GM12878 (cell line): ENCODE data around the gene LTK. TPM values are rescaled to one million over a fixed set of nuclear protein-coding genes. Genes with fewer than 3 reads are reported as not detected.

Source experiments
- ATAC-seq: fragments of 200-7000 bp; cut with Tn5 transposase; 3 replicates; pipeline ENCODE4 v1.9.1; 2020; ENCODE audit warnings: mild to moderate bottlenecking, moderate library complexity
- BruUV-seq: library from RNA; stranded (reverse); fragments of 400-500 nt; replicated peaks from 2 replicates; lab custom pipeline; 2021; lab: Mats Ljungman, UMichigan
- CTCF ChIA-PET: fragments of 300-600 bp; sonication (Branson Sonifier 250); formaldehyde crosslinking; extraction: SDS; loops from one replicate; lab custom pipeline; 2021; ENCODE audit warnings: inconsistent platforms; lab: Yijun Ruan, JAX
- POLR2A ChIA-PET: fragments of 350-600 bp; formaldehyde crosslinking; extraction: SDS; loops from one replicate; lab custom pipeline; 2021; ENCODE audit warnings: inconsistent platforms; lab: Charles Lee
- RAD21 ChIA-PET: fragments of 300-600 bp; sonication (Branson Sonifier 250); formaldehyde crosslinking; loops from one replicate; lab custom pipeline; 2023; ENCODE audit warnings: antibody characterized with exemption; ENCODE audit not compliant: unreplicated experiment; lab: Charles Lee
- SMC1A ChIA-PET: fragments of 300-600 bp; sonication (Branson Sonifier 250); formaldehyde crosslinking; loops from one replicate; lab custom pipeline; 2023; ENCODE audit not compliant: unreplicated experiment, uncharacterized antibody; lab: Charles Lee
- DNase-seq: peaks from one replicate; pipeline ENCODE4 v3.0.0-alpha.2; 2011; ENCODE audit warnings: low read depth, low spot score
- FAIRE-seq: peaks from 3 replicates; lab custom pipeline; 2011; peaks lifted over from hg19 to GRCh38; lab: Jason Lieb, UNC
- H2AFZ ChIP-seq: 2 replicates; pipeline ENCODE4 v1.6.0; 2011; ENCODE audit warnings: low read depth, low read length, control low read depth; ENCODE audit not compliant: control insufficient read depth
- H3K27ac ChIP-seq: 2 replicates; pipeline ENCODE4 v1.5.1; 2011; ENCODE audit warnings: control low read depth; ENCODE audit not compliant: control insufficient read depth, insufficient read depth
- H3K27me3 ChIP-seq, 2 experiments: replicated peaks in 1 of 2; 2 replicates each; pipeline versions ENCODE4 v1.6.0 to v1.6.1; 2011; ENCODE audit warnings: low read length in 1 of 2; ENCODE audit not compliant: control insufficient read depth in 2 of 2, insufficient read depth in 2 of 2
- H3K36me3 ChIP-seq, 2 experiments: 2 replicates each; pipeline ENCODE4 v1.5.1; 2011; ENCODE audit warnings: low read length in 1 of 2; ENCODE audit not compliant: control insufficient read depth in 2 of 2, insufficient read depth in 2 of 2
- H3K4me1 ChIP-seq: 2 replicates; pipeline ENCODE4 v1.6.1; 2011; ENCODE audit warnings: mild to moderate bottlenecking, low read length, moderate library complexity, mixed read lengths; ENCODE audit not compliant: control insufficient read depth, insufficient read depth
- H3K4me2 ChIP-seq: 2 replicates; pipeline ENCODE4 v1.6.0; 2011; ENCODE audit warnings: control low read depth; ENCODE audit not compliant: control insufficient read depth, insufficient read depth
- H3K4me3 ChIP-seq: fragments of 200-600 bp; sonication (generic); 2 replicates; pipeline ENCODE4 v1.5.1; 2016
- H3K79me2 ChIP-seq: 2 replicates; pipeline ENCODE4 v1.6.0; 2011; ENCODE audit warnings: low read length; ENCODE audit not compliant: control insufficient read depth, insufficient read depth
- H3K9ac ChIP-seq: 2 replicates; pipeline ENCODE4 v1.8.0; 2011; ENCODE audit warnings: low read length, control low read depth, mixed read lengths; ENCODE audit not compliant: control insufficient read depth, insufficient read depth
- H3K9me3 ChIP-seq: replicated peaks from 3 replicates; pipeline ENCODE4 v1.5.1; 2011; ENCODE audit warnings: mild to moderate bottlenecking, low read length; ENCODE audit not compliant: control insufficient read depth, insufficient read depth
- H4K20me1 ChIP-seq: 2 replicates; pipeline ENCODE4 v1.6.0; 2011; ENCODE audit not compliant: control insufficient read depth, insufficient read depth
- IKZF1 ChIP-seq: fragments of 450-650 bp; conservative IDR thresholded peaks from 2 replicates; pipeline ENCODE4 v1.6.1; 2017; ENCODE audit warnings: antibody characterized with exemption, mild to moderate bottlenecking
- SPI1 ChIP-seq: IDR thresholded peaks from 2 replicates; pipeline ENCODE4 v1.6.1; 2011; ENCODE audit warnings: low read depth, mild to moderate bottlenecking, low read length, moderate library complexity, borderline replicate concordance; ENCODE audit not compliant: insufficient read depth
- SUZ12 ChIP-seq: fragments of 200-600 bp; sonication (generic); IDR thresholded peaks from one replicate; pipeline ENCODE4 v1.6.1; 2018; ENCODE audit warnings: antibody characterized with exemption, mild to moderate bottlenecking; ENCODE audit not compliant: unreplicated experiment
- ZSCAN29 ChIP-seq: fragments of 450-650 bp; IDR thresholded peaks from 2 replicates; pipeline ENCODE4 v1.6.1; 2017; ENCODE audit warnings: mild to moderate bottlenecking, moderate library complexity
- WGBS: methylation state at CpG from one replicate; pipeline ENCODE4 v1.1.6; 2016; ENCODE audit warnings: low lambda C conversion rate; ENCODE audit not compliant: insufficient replicate concordance, insufficient coverage; ENCODE audit errors: missing lambda C conversion rate; 5-methylcytosine and 5-hydroxymethylcytosine counted together
- in situ Hi-C: fragments of 300-500 bp; cut with MboI; formaldehyde crosslinking; loops from 9 replicates; pipeline ENCODE4 v1.14.3; 2018; ENCODE audit warnings: mixed read lengths
- intact Hi-C: fragments of 100-400 bp; cut with micrococcal nuclease; formaldehyde crosslinking; loops from one replicate; pipeline ENCODE4 v1.14.2; 2022; ENCODE audit not compliant: unreplicated experiment
- polyA plus RNA-seq, 11 experiments: library from polyadenylated mRNA; depleted of rRNA in 4 of 11; unstranded in 6 of 11; stranded (reverse) in 5 of 11; fragments of >200 nt; fragmentation: Nextera tagmentation in 4 of 11; fragmentation: Illumina TruSeq in 1 of 11; extraction: Ambion mirVana in 4 of 11; extraction: Trizol in 1 of 11; gene quantifications; 1 replicate in 1 of 11; 2 replicates in 10 of 11; pipeline versions ENCODE4 v1.2.1 to v1.2.3, GENCODE V29; 2011 to 2016; ENCODE audit warnings: inconsistent platforms in 2 of 11, missing spikeins in 2 of 11, low read depth in 1 of 11
- total RNA-seq, 4 experiments: library from RNA; depleted of rRNA in 3 of 4; stranded (reverse); fragments of >200 nt in 3 of 4; fragmentation: Illumina TruSeq in 1 of 4; extraction: Trizol in 1 of 4; gene quantifications; 2 replicates each; pipeline versions ENCODE4 v1.2.1 to v1.2.3, GENCODE V29; 2013 to 2021

Gene LTK
- total and polyA plus RNA-seq, 10 of the 15 experiments (the other 5 are each of a cell fraction or from before 2014, with no cell fraction given): 0.07 to 0.80 (median 0.20) TPM; not detected in 1

DNA sequence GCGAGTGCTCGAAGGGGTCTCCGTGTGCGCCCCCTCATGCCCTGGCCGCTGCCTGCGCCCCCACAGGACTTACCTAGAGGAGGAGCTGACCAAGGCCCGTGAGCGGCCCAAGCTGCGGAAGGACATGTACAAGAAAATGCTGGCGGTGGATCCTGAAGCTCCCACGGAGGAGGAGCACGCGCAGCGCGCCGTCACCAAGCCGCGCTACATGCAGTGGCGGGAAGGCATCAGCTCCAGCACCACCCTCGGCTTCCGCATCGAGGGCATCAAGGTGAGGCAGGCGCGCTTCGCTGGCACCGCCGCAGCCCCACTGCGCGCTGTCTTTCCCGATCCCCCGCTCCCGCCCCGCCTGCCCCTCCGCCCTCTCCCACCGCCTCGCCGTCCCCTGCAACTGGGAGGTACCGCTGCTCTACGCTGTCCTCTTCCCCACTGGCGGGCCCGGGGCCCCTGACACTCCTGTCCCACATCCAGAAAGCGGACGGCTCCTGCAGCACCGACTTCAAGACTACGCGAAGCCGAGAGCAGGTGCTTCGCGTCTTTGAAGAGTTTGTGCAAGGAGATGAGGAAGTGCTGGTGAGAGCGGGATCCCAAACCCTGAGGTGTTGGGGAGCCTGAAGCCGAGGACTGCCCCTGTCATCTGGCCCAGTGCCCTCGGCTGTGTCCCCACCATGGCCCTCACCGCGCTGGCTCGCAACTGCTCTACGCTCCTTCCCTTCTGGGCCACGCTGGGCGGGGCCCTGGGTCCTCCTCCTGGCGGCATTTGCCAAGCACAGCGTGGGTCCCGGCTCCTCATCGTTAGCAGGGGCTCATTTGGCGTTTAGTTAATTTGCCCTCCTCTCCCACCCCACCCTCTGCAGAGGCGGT, 11.5 kb downstream of the LTK start:
- no peak overlapping the region for H3K27ac ChIP-seq
- H3K36me3 ChIP-seq: no peaks in the 10 kb centered on the region
- ChIA-PET RAD21 (interaction anchor here (0.8 kb wide), 1 partner anchor 36 kb away, joined by 3 read pairs; no protein-coding TSS in a partner anchor), POLR2A (interaction anchor here (0.6 kb wide), 1 partner anchor 317 kb away, joined by 3 read pairs; no protein-coding TSS in a partner anchor), CTCF (interaction anchor here (0.9 to 2.5 kb wide), 2 partner anchors 11 to 36 kb away, joined by 3 to 18 read pairs; partner anchors contain the start of gene LTK), SMC1A (no interaction called here)
- in situ Hi-C loops (no loop called here), intact Hi-C loops (no loop called here)
- BruUV-seq: no TSS peak
- peaks cover 12 to 15% of the 10 kb centered on the region in 2 experiments for H3K27me3 ChIP-seq
- H3K79me2 ChIP-seq: no peaks in the 10 kb centered on the region
- TF ChIP-seq SPI1 (peak; percentile 54; the same call in 1 of the 2 replicates), ZSCAN29 (no peak), SUZ12 (peak; percentile 27), IKZF1 (no peak)
- H3K4me1 ChIP-seq: peaks cover 8% of the 10 kb centered on the region
- H3K4me3 ChIP-seq: peak overlapping the region; percentile 45
- ATAC-seq (peak; percentile 35), DNase-seq (no peak), FAIRE-seq (no peak)
- peak overlapping the region; percentile 80 for H3K4me2 ChIP-seq
- peak overlapping the region; percentile 28 for H2AFZ ChIP-seq
- no peaks in the 10 kb centered on the region; the same call in 1 of the 2 replicates for H4K20me1 ChIP-seq
- H3K9ac ChIP-seq: no peak overlapping the region
- H3K9me3 ChIP-seq: no peaks in the 10 kb centered on the region
- 23% methylated on average over 49 of the region's 64 CpGs for WGBS
